ENCODE data around the gene XYLT1. TPM values are rescaled to one million over a fixed set of nuclear protein-coding genes. Genes with fewer than 3 reads are reported as not detected.
A peak's percentile ranks its signal among the peaks of the same experiment; 100 is the strongest.

XYLT1 gene
- total RNA-seq, 2 experiments from 2014 or later, result 7.3 to 8.9 TPM

GRCh38 chr16:17365591-17366298, 105.0 kb downstream of the XYLT1 start:
- Mint-ChIP-seq H3K36me3 (ENCODE audit: low read depth) (peaks cover 9% of the 10 kb centered on the region), H3K27ac (peak overlapping the region; percentile 37), H3K9me3 (peaks cover 4% of the 10 kb centered on the region), H3K27me3 (no peaks in the 10 kb centered on the region), H3K4me3 (no peak overlapping the region), H3K4me1 (ENCODE audit: low read depth) (peaks cover 90% of the 10 kb centered on the region)
- POLR2A ChIA-PET, result interaction anchor here (1.5 kb wide), 1 partner anchor 14 kb away, joined by 4 read pairs; no protein-coding TSS in a partner anchor
- DNase-seq, result no peak
- intact Hi-C loops (cut with micrococcal nuclease), result loop anchor here (10.0 kb wide), 1 partner anchor 99 kb away; no protein-coding TSS in a partner anchor
- no peak for ATAC-seq
- CTCF ChIA-PET, result interaction anchor here (0.7 to 2.2 kb wide), 4 partner anchors 51 to 505 kb away, joined by 3 to 7 read pairs (median 4); no protein-coding TSS in a partner anchor
- TF ChIP-seq CTCF (IDR thresholded peaks at IDR 0.05), result no peak

GRCh38 chr16:17365211-17365541, 105.6 kb downstream of the XYLT1 start:
- CTCF ChIA-PET, result interaction anchor here (2.2 kb wide), 1 partner anchor 51 kb away, joined by 7 read pairs; no protein-coding TSS in a partner anchor
- H3K27me3 Mint-ChIP-seq, result no peaks in the 10 kb centered on the region
- TF ChIP-seq CTCF (IDR thresholded peaks at IDR 0.05), result no peak
- DNase-seq, result no peak
- intact Hi-C loops (cut with micrococcal nuclease), result loop anchor here (10.0 kb wide), 1 partner anchor 100 kb away; no protein-coding TSS in a partner anchor
- peaks cover 9% of the 10 kb centered on the region for H3K36me3 Mint-ChIP-seq (ENCODE audit: low read depth)
- peak overlapping the region; percentile 64 for H3K27ac Mint-ChIP-seq
- POLR2A ChIA-PET, result no interaction called here
- ATAC-seq, result no peak
- peaks cover 90% of the 10 kb centered on the region for H3K4me1 Mint-ChIP-seq (ENCODE audit: low read depth)
- no peak overlapping the region for H3K4me3 Mint-ChIP-seq
- peaks cover 4% of the 10 kb centered on the region for H3K9me3 Mint-ChIP-seq

- peaks cover 90% of the 10 kb centered on the region for H3K4me1 Mint-ChIP-seq (ENCODE audit: low read depth)
- TF ChIP-seq CTCF (IDR thresholded peaks at IDR 0.05), result no peak
- peak overlapping the region; percentile 51 for H3K4me3 Mint-ChIP-seq
- POLR2A ChIA-PET, result interaction anchor here (0.9 kb wide), 1 partner anchor 51 kb away, joined by 3 read pairs; no protein-coding TSS in a partner anchor
- H3K27me3 Mint-ChIP-seq, result no peaks in the 10 kb centered on the region
- H3K36me3 Mint-ChIP-seq (ENCODE audit: low read depth), result peaks cover 9% of the 10 kb centered on the region
- intact Hi-C loops (cut with micrococcal nuclease), result loop anchor here (10.0 kb wide), 1 partner anchor 100 kb away; no protein-coding TSS in a partner anchor
- peak; percentile 73 for DNase-seq
- H3K27ac Mint-ChIP-seq, result peak overlapping the region; percentile 64
- ATAC-seq, result peak; percentile 67
- peaks cover 4% of the 10 kb centered on the region for H3K9me3 Mint-ChIP-seq
- CTCF ChIA-PET, result interaction anchor here (1.1 to 2.2 kb wide), 3 partner anchors 17 to 54 kb away, joined by 3 to 7 read pairs (median 3); no protein-coding TSS in a partner anchor
Measured at GRCh38 chr16:17364319-17365210, 106.2 kb downstream of the XYLT1 start.

GRCh38 chr16:17362946-17363345, 107.8 kb downstream of the XYLT1 start:
- DNase-seq (no peak), ATAC-seq (no peak)
- TF ChIP-seq CTCF (IDR thresholded peaks at IDR 0.05), result no peak
- CTCF ChIA-PET, result no interaction called here
- intact Hi-C loops (cut with micrococcal nuclease), result loop anchor here (10.0 kb wide), 1 partner anchor 102 kb away; no protein-coding TSS in a partner anchor
- Mint-ChIP-seq H3K9me3 (peaks cover 4% of the 10 kb centered on the region), H3K4me3 (no peak overlapping the region), H3K4me1 (ENCODE audit: low read depth) (peaks cover 93% of the 10 kb centered on the region), H3K27me3 (no peaks in the 10 kb centered on the region), H3K27ac (peak overlapping the region; percentile 63), H3K36me3 (ENCODE audit: low read depth) (peaks cover 9% of the 10 kb centered on the region)
- POLR2A ChIA-PET, result no interaction called here

Data from activated CD8-positive, alpha-beta T cell treated with anti-CD3 and anti-CD28 coated beads for 36 hours (primary cell).